B cell (primary cell): ENCODE data around the gene TLCD2. TPM values are rescaled to one million over a fixed set of nuclear protein-coding genes. Genes with fewer than 3 reads are reported as not detected.

Experiments
- ATAC-seq: fragments of 200-7000 bp; cut with Tn5 transposase; one replicate; pipeline ENCODE4 v1.10.0; 2021; ENCODE audit warnings: low read depth, mild to moderate bottlenecking, moderate number of reproducible peaks, moderate library complexity
- CTCF ChIA-PET: fragments of 350-600 bp; sonication (Branson Sonifier 250); formaldehyde crosslinking; loops from one replicate; lab custom pipeline; 2021; ENCODE audit warnings: antibody characterized with exemption, inconsistent platforms; lab: Charles Lee
- POLR2A ChIA-PET: fragments of 350-600 bp; sonication (Branson Sonifier 250); formaldehyde crosslinking; loops from one replicate; lab custom pipeline; 2021; ENCODE audit warnings: antibody characterized with exemption; lab: Charles Lee
- DNase-seq: peaks from one replicate; pipeline ENCODE4 v3.0.0; 2013
- H2AFZ ChIP-seq: 2 replicates; pipeline ENCODE4 v1.6.1; 2012; ENCODE audit warnings: mild to moderate bottlenecking, low read depth, low read length; ENCODE audit not compliant: insufficient read depth, poor library complexity, severe bottlenecking
- H3K27ac ChIP-seq, 2 donors: 1 replicate in 1 of 2; 2 replicates in 1 of 2; pipeline ENCODE4 v1.5.1; 2012 to 2013; ENCODE audit warnings: low read length in 2 of 2, mild to moderate bottlenecking in 2 of 2, moderate library complexity in 1 of 2
- H3K27me3 ChIP-seq, 4 experiments: fragments of 200-600 bp in 1 of 4; sonication (generic) in 1 of 4; replicated peaks in 1 of 4; 1 replicate in 2 of 4; 2 replicates in 2 of 4; pipeline versions ENCODE4 v1.6.1 to v1.7.0; 2013 to 2016; ENCODE audit warnings: low read length in 3 of 4, mild to moderate bottlenecking in 2 of 4, mixed read lengths in 1 of 4, moderate library complexity in 1 of 4; ENCODE audit not compliant: insufficient read depth in 4 of 4, control insufficient read depth in 3 of 4; ENCODE audit errors: control extremely low read depth in 1 of 4
- H3K36me3 ChIP-seq, 2 experiments: replicated peaks in 1 of 2; 1 replicate in 1 of 2; 2 replicates in 1 of 2; pipeline versions ENCODE4 v1.6.1 to v1.7.1; 2013; ENCODE audit warnings: low read length in 1 of 2; ENCODE audit not compliant: insufficient read depth in 2 of 2, control insufficient read depth in 1 of 2; ENCODE audit errors: control extremely low read depth in 1 of 2, extremely low read depth in 1 of 2
- H3K4me1 ChIP-seq, 2 donors: fragments of 200-600 bp in 1 of 2; sonication (generic) in 1 of 2; 1 replicate in 1 of 2; 2 replicates in 1 of 2; pipeline versions ENCODE4 v1.5.1 to v1.6.1; 2013 to 2017; ENCODE audit warnings: low read length in 2 of 2; ENCODE audit not compliant: control insufficient read depth in 2 of 2, insufficient read depth in 2 of 2
- H3K4me2 ChIP-seq: replicated peaks from 2 replicates; pipeline ENCODE3; 2012; ENCODE audit warnings: mild to moderate bottlenecking, low read depth, low read length; ENCODE audit not compliant: poor library complexity, severe bottlenecking
- H3K4me3 ChIP-seq, 5 experiments: fragments of 200-600 bp in 1 of 5; sonication (generic) in 1 of 5; 1 replicate in 3 of 5; 2 replicates in 2 of 5; pipeline versions ENCODE4 v1.5.1 to v1.7.0; 2011 to 2016; ENCODE audit warnings: low read length in 4 of 5, mild to moderate bottlenecking in 4 of 5, low read depth in 2 of 5, control low read depth in 1 of 5, moderate library complexity in 1 of 5; ENCODE audit not compliant: insufficient read depth in 1 of 5; ENCODE audit errors: control extremely low read depth in 1 of 5, extremely low read depth in 1 of 5
- H3K79me2 ChIP-seq: fragments of 200-600 bp; sonication (generic); one replicate; pipeline ENCODE4 v1.6.0; 2016; ENCODE audit warnings: low read length; ENCODE audit not compliant: control insufficient read depth, insufficient read depth
- H3K9ac ChIP-seq: fragments of 200-600 bp; sonication (generic); 2 replicates; pipeline ENCODE4 v1.6.1; 2017; ENCODE audit warnings: mild to moderate bottlenecking, low read length, moderate library complexity
- H3K9me3 ChIP-seq, 3 donors: one replicate each; pipeline versions ENCODE4 v1.6.1 to v1.7.1; 2013; ENCODE audit warnings: low read length in 2 of 3; ENCODE audit not compliant: control insufficient read depth in 2 of 3, insufficient read depth in 1 of 3; ENCODE audit errors: control extremely low read depth in 1 of 3
- H4K20me1 ChIP-seq: 2 replicates; pipeline ENCODE4 v1.6.0; 2012; ENCODE audit warnings: mild to moderate bottlenecking, low read length; ENCODE audit not compliant: insufficient read depth, control insufficient read depth, poor library complexity, severe bottlenecking
- H3K27ac Mint-ChIP-seq: one replicate; pipeline ENCODE4 v1.8.0; 2021; ENCODE audit warnings: mixed read lengths
- H3K27me3 Mint-ChIP-seq: one replicate; pipeline ENCODE4 v1.8.0; 2021; ENCODE audit warnings: mixed read lengths
- H3K4me1 Mint-ChIP-seq: one replicate; pipeline ENCODE4 v1.8.0; 2021; ENCODE audit warnings: mixed read lengths
- H3K4me3 Mint-ChIP-seq: one replicate; pipeline ENCODE4 v1.8.0; 2021; ENCODE audit warnings: mixed read lengths
- H3K9me3 Mint-ChIP-seq: one replicate; pipeline ENCODE4 v1.8.0; 2022; ENCODE audit warnings: mixed read lengths; ENCODE audit not compliant: insufficient read depth
- CTCF ChIP-seq: fragments of 200-600 bp; IDR thresholded peaks from one replicate; pipeline ENCODE4 v1.8.0; 2022; ENCODE audit warnings: antibody characterized with exemption, mild to moderate bottlenecking
- EZH2 ChIP-seq: IDR thresholded peaks from 2 replicates; pipeline ENCODE4 v1.6.1; 2012; ENCODE audit warnings: borderline replicate concordance, low read depth, mild to moderate bottlenecking, moderate library complexity, low read length; ENCODE audit not compliant: insufficient read depth, poor library complexity, severe bottlenecking
- WGBS: methylation state at CpG from one replicate; pipeline ENCODE4 v1.1.5; 2013; ENCODE audit warnings: missing lambda C conversion rate; ENCODE audit not compliant: insufficient coverage; 5-methylcytosine and 5-hydroxymethylcytosine counted together
- intact Hi-C: fragments of 100-400 bp; cut with micrococcal nuclease; formaldehyde crosslinking; loops from one replicate; pipeline ENCODE4 v1.10.0; 2022
- polyA plus RNA-seq: library from polyadenylated mRNA; depleted of rRNA; stranded (reverse); fragments of >200 nt; gene quantifications from 2 replicates; pipeline ENCODE4 v1.2.3, GENCODE V29; 2012
- total RNA-seq, 2 donors: library from RNA; stranded (reverse); fragments of 120-200 nt in 1 of 2; gene quantifications; 1 replicate in 1 of 2; 2 replicates in 1 of 2; pipeline versions ENCODE4 v1.2.3 to v1.2.4, GENCODE V29; 2013 to 2022

Gene TLCD2
- total and polyA plus RNA-seq, 2 donors (not counting 1 experiment from before 2014, with no cell fraction given), result 0.03 TPM; not detected in 1

- Histone ChIP-seq H2AFZ (no peak overlapping the region), H3K4me1 (peaks cover 39 to 47% of the 10 kb centered on the region in 2 donors), H4K20me1 (peaks cover 14% of the 10 kb centered on the region), H3K79me2 (no peaks in the 10 kb centered on the region), H3K9me3 (peaks cover 0 to 7% (median 0%) of the 10 kb centered on the region in 3 donors), H3K27ac (no peak overlapping the region), H3K36me3 (no peaks in the 10 kb centered on the region), H3K4me2 (no peak overlapping the region), H3K27me3 (peaks cover 0 to 56% (median 18%) of the 10 kb centered on the region in 4 experiments), H3K9ac (no peak overlapping the region), H3K4me3 (no peak overlapping the region)
- no peak overlapping the region for H3K27ac Mint-ChIP-seq
- ChIA-PET CTCF (interaction anchor here (0.6 to 2.7 kb wide), 15 partner anchors 8 to 168 kb away, joined by 3 to 24 read pairs (median 3); partner anchors contain the start of genes RILP, RPA1 and SMYD4), POLR2A (interaction anchor here (0.5 to 1.5 kb wide), 2 partner anchors 10 to 685 kb away, joined by 8 read pairs; no protein-coding TSS in a partner anchor)
- peak overlapping the region; percentile 73 for H3K4me3 Mint-ChIP-seq
- ATAC-seq (no peak), DNase-seq (no peak)
- H3K27me3 Mint-ChIP-seq, result peaks cover 41% of the 10 kb centered on the region
- no peak for TF ChIP-seq EZH2
- no peak for TF ChIP-seq CTCF
- WGBS, result 54% methylated on average over 4 of the region's 10 CpGs
- H3K4me1 Mint-ChIP-seq, result peaks cover 34% of the 10 kb centered on the region
- intact Hi-C loops, result no loop called here
- no peaks in the 10 kb centered on the region for H3K9me3 Mint-ChIP-seq
Observed at GRCh38 chr17:1713160-1713877, 3.1 kb upstream of the TLCD2 start.

- TF ChIP-seq EZH2 (no peak), CTCF (no peak)
- DNase-seq (no peak), ATAC-seq (no peak)
- intact Hi-C loops, result no loop called here
- no peak overlapping the region for H3K4me3 ChIP-seq
- peaks cover 33 to 41% of the 10 kb centered on the region in 2 donors for H3K4me1 ChIP-seq
- no peak overlapping the region for H2AFZ ChIP-seq
- peaks cover 14% of the 10 kb centered on the region for H4K20me1 ChIP-seq
- no peak overlapping the region for H3K9ac ChIP-seq
- no peak overlapping the region for H3K27ac ChIP-seq
- POLR2A ChIA-PET, result interaction anchor here (0.6 kb wide), 1 partner anchor 57 kb away, joined by 4 read pairs; no protein-coding TSS in a partner anchor
- Mint-ChIP-seq H3K9me3 (no peaks in the 10 kb centered on the region), H3K27me3 (peaks cover 49% of the 10 kb centered on the region), H3K4me3 (peak overlapping the region; percentile 9), H3K27ac (no peak overlapping the region), H3K4me1 (peaks cover 27% of the 10 kb centered on the region)
- peaks cover 0 to 13% (median 0%) of the 10 kb centered on the region in 3 donors for H3K9me3 ChIP-seq
- H3K36me3 ChIP-seq, result no peaks in the 10 kb centered on the region
- WGBS, result 94% methylated on average over 5 of the region's 8 CpGs
- H3K79me2 ChIP-seq, result no peaks in the 10 kb centered on the region
- peaks cover 0 to 66% (median 28%) of the 10 kb centered on the region in 4 experiments for H3K27me3 ChIP-seq
- CTCF ChIA-PET, result interaction anchor here (1.0 to 1.6 kb wide), 3 partner anchors 9 to 153 kb away, joined by 3 to 5 read pairs (median 5); no protein-coding TSS in a partner anchor
- H3K4me2 ChIP-seq, result no peak overlapping the region
Observed at GRCh38 chr17:1712271-1712670, 2.1 kb upstream of the TLCD2 start.
